Measurements from ENCODE around the gene TMEM131L. TPM values are rescaled to one million over a fixed set of nuclear protein-coding genes. Genes with fewer than 3 reads are reported as not detected.
A peak's percentile ranks its signal among the peaks of the same experiment; 100 is the strongest.

Gene TMEM131L
- total and polyA plus RNA-seq, 4 experiments from 2014 or later = 20.8 to 65.6 (median 53.2) TPM

- ChIA-PET CTCF (ENCODE audit: partially characterized antibody) (no interaction called here), POLR2A (ENCODE audit: partially characterized antibody) (interaction anchor here (0.9 kb wide), 1 partner anchor 10 kb away, joined by 3 read pairs; no protein-coding TSS in a partner anchor)
- H3K27me3 ChIP-seq (ENCODE audit: insufficient read depth, low read length) = no peaks in the 10 kb centered on the region
- DNase-seq = no peak
- H3K36me3 ChIP-seq (ENCODE audit: insufficient read depth, low read length) = peaks cover 53% of the 10 kb centered on the region
- H3K9me3 Mint-ChIP-seq = peaks cover 0 to 3% (median 0%) of the 10 kb centered on the region in 8 donors
- peaks cover 29 to 47% (median 39%) of the 10 kb centered on the region in 4 donors for H3K4me1 Mint-ChIP-seq
- peaks cover 63 to 90% of the 10 kb centered on the region in 2 donors for H3K36me3 Mint-ChIP-seq
- H3K4me1 ChIP-seq (ENCODE audit: insufficient read depth, low read length) = peaks cover 16% of the 10 kb centered on the region
- no peak overlapping the region for H3K27ac ChIP-seq (ENCODE audit: low read depth, low read length)
- no peaks in the 10 kb centered on the region for H3K27me3 Mint-ChIP-seq
- no peak overlapping the region for H3K4me3 Mint-ChIP-seq
- H3K4me3 ChIP-seq (ENCODE audit: low read length in 2 of 2) = no peak overlapping the region
- peak overlapping the region in 5 of 7 donors; percentile 5 to 84 (median 37) for H3K27ac Mint-ChIP-seq
- intact Hi-C loops (cut with micrococcal nuclease) = no loop called here
- H3K9me3 ChIP-seq (ENCODE audit: control insufficient read depth in 1 of 2, low read length in 2 of 2) = no peaks in the 10 kb centered on the region
These were observed 144.6 kb downstream of the TMEM131L start for GRCh38 chr4:153610623-153611376.

DNA sequence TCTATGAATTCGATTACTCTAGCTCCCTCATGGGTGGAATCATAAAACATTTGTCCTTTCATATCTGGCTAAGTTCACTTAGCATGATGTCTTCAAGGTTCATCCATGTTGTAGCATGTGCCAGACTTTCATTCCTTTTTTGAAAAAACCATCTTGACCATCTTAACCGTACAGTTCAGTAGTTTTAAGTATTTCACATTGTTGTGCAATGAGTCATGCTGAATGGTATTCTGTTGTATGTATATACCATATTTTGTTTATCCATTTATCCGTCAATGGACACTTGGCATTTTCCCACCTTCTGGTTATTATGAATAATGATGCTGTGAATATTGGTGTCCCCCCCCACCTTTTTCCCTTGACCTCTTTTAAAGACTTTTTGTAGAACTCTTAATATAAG, 145.5 kb downstream of the TMEM131L start:
- Mint-ChIP-seq H3K9me3 (peaks cover 0 to 3% (median 0%) of the 10 kb centered on the region in 8 donors), H3K36me3 (peaks cover 64 to 87% of the 10 kb centered on the region in 2 donors), H3K4me3 (no peak overlapping the region), H3K27me3 (no peaks in the 10 kb centered on the region), H3K27ac (peak overlapping the region in 2 of 7 donors; percentile 2 to 92), H3K4me1 (peaks cover 34 to 49% (median 41%) of the 10 kb centered on the region in 4 donors)
- intact Hi-C loops (cut with micrococcal nuclease) = no loop called here
- no peak for DNase-seq
- Histone ChIP-seq H3K4me3 (ENCODE audit: low read length in 2 of 2) (no peak overlapping the region), H3K36me3 (ENCODE audit: insufficient read depth, low read length) (peaks cover 50% of the 10 kb centered on the region), H3K27ac (ENCODE audit: low read depth, low read length) (no peak overlapping the region), H3K4me1 (ENCODE audit: insufficient read depth, low read length) (peaks cover 21% of the 10 kb centered on the region), H3K9me3 (ENCODE audit: control insufficient read depth in 1 of 2, low read length in 2 of 2) (no peaks in the 10 kb centered on the region), H3K27me3 (ENCODE audit: insufficient read depth, low read length) (no peaks in the 10 kb centered on the region)
- ChIA-PET CTCF (ENCODE audit: partially characterized antibody) (no interaction called here), POLR2A (ENCODE audit: partially characterized antibody) (interaction anchor here (0.9 kb wide), 1 partner anchor 10 kb away, joined by 3 read pairs; no protein-coding TSS in a partner anchor)

GRCh38 chr4:153612878-153613277, 146.7 kb downstream of the TMEM131L start:
- no peak overlapping the region for H3K4me3 ChIP-seq (ENCODE audit: low read length in 2 of 2)
- Mint-ChIP-seq H3K9me3 (peaks cover 0 to 3% (median 0%) of the 10 kb centered on the region in 8 donors), H3K36me3 (peaks cover 76 to 88% of the 10 kb centered on the region in 2 donors), H3K4me3 (no peak overlapping the region), H3K27me3 (no peaks in the 10 kb centered on the region), H3K4me1 (peaks cover 36 to 55% (median 43%) of the 10 kb centered on the region in 4 donors), H3K27ac (peak overlapping the region in 4 of 7 donors; percentile 13 to 65 (median 18))
- intact Hi-C loops (cut with micrococcal nuclease) = no loop called here
- ChIA-PET CTCF (ENCODE audit: partially characterized antibody) (no interaction called here), POLR2A (ENCODE audit: partially characterized antibody) (no interaction called here)
- H3K36me3 ChIP-seq (ENCODE audit: insufficient read depth, low read length) = peaks cover 54% of the 10 kb centered on the region
- peaks cover 21% of the 10 kb centered on the region for H3K4me1 ChIP-seq (ENCODE audit: insufficient read depth, low read length)
- no peaks in the 10 kb centered on the region for H3K9me3 ChIP-seq (ENCODE audit: control insufficient read depth in 1 of 2, low read length in 2 of 2)
- H3K27ac ChIP-seq (ENCODE audit: low read depth, low read length) = no peak overlapping the region
- H3K27me3 ChIP-seq (ENCODE audit: insufficient read depth, low read length) = no peaks in the 10 kb centered on the region
- no peak for DNase-seq

- Histone ChIP-seq H3K27ac (ENCODE audit: low read depth, low read length) (no peak overlapping the region), H3K27me3 (ENCODE audit: insufficient read depth, low read length) (no peaks in the 10 kb centered on the region), H3K9me3 (ENCODE audit: control insufficient read depth in 1 of 2, low read length in 2 of 2) (no peaks in the 10 kb centered on the region), H3K4me3 (ENCODE audit: low read length in 2 of 2) (no peak overlapping the region), H3K4me1 (ENCODE audit: insufficient read depth, low read length) (peaks cover 21% of the 10 kb centered on the region), H3K36me3 (ENCODE audit: insufficient read depth, low read length) (peaks cover 76% of the 10 kb centered on the region)
- Mint-ChIP-seq H3K27ac (peak overlapping the region; percentile 22 to 87 (median 75)), H3K4me1 (peaks cover 32 to 46% (median 33%) of the 10 kb centered on the region in 4 donors), H3K36me3 (peaks cover 73 to 84% of the 10 kb centered on the region in 2 donors), H3K9me3 (peaks cover 0 to 5% (median 0%) of the 10 kb centered on the region in 8 donors), H3K4me3 (peak overlapping the region in 4 of 8 donors; percentile 10 to 55 (median 16)), H3K27me3 (no peaks in the 10 kb centered on the region)
- POLR2A ChIA-PET (ENCODE audit: partially characterized antibody) = interaction anchor here (0.7 kb wide), 1 partner anchor 464 kb away, joined by 3 read pairs; no protein-coding TSS in a partner anchor
- CTCF ChIA-PET (ENCODE audit: partially characterized antibody) = interaction anchor here (0.8 to 1.0 kb wide), 2 partner anchors 18 to 42 kb away, joined by 3 to 4 read pairs; no protein-coding TSS in a partner anchor
- DNase-seq = peak in 1 of 5 donors; percentile 55
- intact Hi-C loops (cut with micrococcal nuclease) = no loop called here
These were observed 149.9 kb downstream of the TMEM131L start for GRCh38 chr4:153616006-153616555.

- no peaks in the 10 kb centered on the region for H3K27me3 Mint-ChIP-seq
- H3K27ac Mint-ChIP-seq = peak overlapping the region in 3 of 7 donors; percentile 48 to 74 (median 57)
- H3K9me3 ChIP-seq (ENCODE audit: control insufficient read depth in 1 of 2, low read length in 2 of 2) = no peaks in the 10 kb centered on the region
- peaks cover 0 to 3% (median 0%) of the 10 kb centered on the region in 8 donors for H3K9me3 Mint-ChIP-seq
- no peak overlapping the region for H3K4me3 ChIP-seq (ENCODE audit: low read length in 2 of 2)
- no peaks in the 10 kb centered on the region for H3K27me3 ChIP-seq (ENCODE audit: insufficient read depth, low read length)
- H3K4me1 ChIP-seq (ENCODE audit: insufficient read depth, low read length) = peaks cover 21% of the 10 kb centered on the region
- CTCF ChIA-PET (ENCODE audit: partially characterized antibody) = interaction anchor here (1.2 kb wide), 1 partner anchor 16 kb away, joined by 5 read pairs; no protein-coding TSS in a partner anchor
- intact Hi-C loops (cut with micrococcal nuclease) = no loop called here
- no peak for DNase-seq
- peaks cover 75 to 86% of the 10 kb centered on the region in 2 donors for H3K36me3 Mint-ChIP-seq
- H3K27ac ChIP-seq (ENCODE audit: low read depth, low read length) = no peak overlapping the region
- peaks cover 26 to 37% (median 29%) of the 10 kb centered on the region in 4 donors for H3K4me1 Mint-ChIP-seq
- peaks cover 86% of the 10 kb centered on the region for H3K36me3 ChIP-seq (ENCODE audit: insufficient read depth, low read length)
- no peak overlapping the region for H3K4me3 Mint-ChIP-seq
- POLR2A ChIA-PET (ENCODE audit: partially characterized antibody) = no interaction called here
These were observed 152.7 kb downstream of the TMEM131L start for GRCh38 chr4:153618833-153619232.

GRCh38 chr4:153619811-153620210, 153.7 kb downstream of the TMEM131L start:
- peaks cover 83% of the 10 kb centered on the region for H3K36me3 ChIP-seq (ENCODE audit: insufficient read depth, low read length)
- H3K27ac Mint-ChIP-seq = peak overlapping the region in 2 of 7 donors; percentile 82 to 89
- intact Hi-C loops (cut with micrococcal nuclease) = no loop called here
- H3K4me3 ChIP-seq (ENCODE audit: low read length in 2 of 2) = no peak overlapping the region
- CTCF ChIA-PET (ENCODE audit: partially characterized antibody) = interaction anchor here (2.6 kb wide), 1 partner anchor 13 kb away, joined by 8 read pairs; no protein-coding TSS in a partner anchor
- H3K9me3 ChIP-seq (ENCODE audit: control insufficient read depth in 1 of 2, low read length in 2 of 2) = no peaks in the 10 kb centered on the region
- H3K9me3 Mint-ChIP-seq = peaks cover 0 to 2% (median 0%) of the 10 kb centered on the region in 8 donors
- H3K4me3 Mint-ChIP-seq = no peak overlapping the region
- POLR2A ChIA-PET (ENCODE audit: partially characterized antibody) = no interaction called here
- H3K27me3 ChIP-seq (ENCODE audit: insufficient read depth, low read length) = no peaks in the 10 kb centered on the region
- H3K27me3 Mint-ChIP-seq = no peaks in the 10 kb centered on the region
- DNase-seq = no peak
- no peak overlapping the region for H3K27ac ChIP-seq (ENCODE audit: low read depth, low read length)
- H3K4me1 Mint-ChIP-seq = peaks cover 17 to 27% (median 20%) of the 10 kb centered on the region in 4 donors
- peaks cover 70 to 83% of the 10 kb centered on the region in 2 donors for H3K36me3 Mint-ChIP-seq
- H3K4me1 ChIP-seq (ENCODE audit: insufficient read depth, low read length) = peaks cover 15% of the 10 kb centered on the region

- ChIA-PET CTCF (ENCODE audit: partially characterized antibody) (interaction anchor here (2.6 kb wide), 1 partner anchor 12 kb away, joined by 8 read pairs; no protein-coding TSS in a partner anchor), POLR2A (ENCODE audit: partially characterized antibody) (no interaction called here)
- H3K27ac ChIP-seq (ENCODE audit: low read depth, low read length) = no peak overlapping the region
- H3K4me3 ChIP-seq (ENCODE audit: low read length in 2 of 2) = no peak overlapping the region
- Mint-ChIP-seq H3K27ac (peak overlapping the region in 4 of 7 donors; percentile 60 to 77 (median 69)), H3K4me3 (no peak overlapping the region), H3K27me3 (no peaks in the 10 kb centered on the region), H3K9me3 (peaks cover 0 to 2% (median 0%) of the 10 kb centered on the region in 8 donors), H3K36me3 (peaks cover 66 to 83% of the 10 kb centered on the region in 2 donors), H3K4me1 (peaks cover 12 to 22% (median 15%) of the 10 kb centered on the region in 4 donors)
- intact Hi-C loops (cut with micrococcal nuclease) = no loop called here
- DNase-seq = no peak
- H3K36me3 ChIP-seq (ENCODE audit: insufficient read depth, low read length) = peaks cover 85% of the 10 kb centered on the region
- no peaks in the 10 kb centered on the region for H3K9me3 ChIP-seq (ENCODE audit: control insufficient read depth in 1 of 2, low read length in 2 of 2)
- H3K27me3 ChIP-seq (ENCODE audit: insufficient read depth, low read length) = no peaks in the 10 kb centered on the region
- H3K4me1 ChIP-seq (ENCODE audit: insufficient read depth, low read length) = peaks cover 9% of the 10 kb centered on the region
These were observed 154.2 kb downstream of the TMEM131L start for GRCh38 chr4:153620352-153620751.

Data from CD4-positive, alpha-beta memory T cell (primary cell).